ENCODE data around the gene RASSF5. TPM values are rescaled to one million over a fixed set of nuclear protein-coding genes. Genes with fewer than 3 reads are reported as not detected.

RASSF5 gene
- total and polyA plus RNA-seq, 9 of the 15 experiments (the other 6 are each of a cell fraction or from before 2014, with no cell fraction given) = 6.1 to 41.0 (median 25.2) TPM

- TF ChIP-seq, protein P1, sequence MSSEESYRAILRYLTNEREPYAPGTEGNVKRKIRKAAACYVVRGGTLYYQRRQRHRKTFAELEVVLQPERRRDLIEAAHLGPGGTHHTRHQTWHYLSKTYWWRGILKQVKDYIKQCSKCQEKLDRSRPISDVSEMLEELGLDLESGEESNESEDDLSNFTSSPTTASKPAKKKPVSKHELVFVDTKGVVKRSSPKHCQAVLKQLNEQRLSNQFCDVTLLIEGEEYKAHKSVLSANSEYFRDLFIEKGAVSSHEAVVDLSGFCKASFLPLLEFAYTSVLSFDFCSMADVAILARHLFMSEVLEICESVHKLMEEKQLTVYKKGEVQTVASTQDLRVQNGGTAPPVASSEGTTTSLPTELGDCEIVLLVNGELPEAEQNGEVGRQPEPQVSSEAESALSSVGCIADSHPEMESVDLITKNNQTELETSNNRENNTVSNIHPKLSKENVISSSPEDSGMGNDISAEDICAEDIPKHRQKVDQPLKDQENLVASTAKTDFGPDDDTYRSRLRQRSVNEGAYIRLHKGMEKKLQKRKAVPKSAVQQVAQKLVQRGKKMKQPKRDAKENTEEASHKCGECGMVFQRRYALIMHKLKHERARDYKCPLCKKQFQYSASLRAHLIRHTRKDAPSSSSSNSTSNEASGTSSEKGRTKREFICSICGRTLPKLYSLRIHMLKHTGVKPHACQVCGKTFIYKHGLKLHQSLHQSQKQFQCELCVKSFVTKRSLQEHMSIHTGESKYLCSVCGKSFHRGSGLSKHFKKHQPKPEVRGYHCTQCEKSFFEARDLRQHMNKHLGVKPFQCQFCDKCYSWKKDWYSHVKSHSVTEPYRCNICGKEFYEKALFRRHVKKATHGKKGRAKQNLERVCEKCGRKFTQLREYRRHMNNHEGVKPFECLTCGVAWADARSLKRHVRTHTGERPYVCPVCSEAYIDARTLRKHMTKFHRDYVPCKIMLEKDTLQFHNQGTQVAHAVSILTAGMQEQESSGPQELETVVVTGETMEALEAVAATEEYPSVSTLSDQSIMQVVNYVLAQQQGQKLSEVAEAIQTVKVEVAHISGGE (CRISPR knock-in tag; IDR thresholded peaks at IDR 0.05) = peak in 1 of 3 experiments; percentile 21; a peak in 1 of 6 replicates
- TF ChIP-seq HDAC8 (tag; IDR thresholded peaks at IDR 0.05) (no peak), ZNF175 (CRISPR knock-in tag; IDR thresholded peaks at IDR 0.05; ENCODE audit: low read depth) (no peak), ZC3H8 (IDR thresholded peaks at IDR 0.05) (no peak), TFAM (CRISPR knock-in tag; conservative IDR thresholded peaks at IDR 0.05) (no peak), OTX1 (CRISPR knock-in tag; IDR thresholded peaks at IDR 0.05) (no peak), DDX20 (tag; IDR thresholded peaks at IDR 0.05; ENCODE audit: low read depth) (no peak), RAD21 (CRISPR knock-in tag; conservative IDR thresholded peaks at IDR 0.05 in 1 of 2, IDR thresholded peaks at IDR 0.05 in 1 of 2) (peak; percentile 71 to 74), SLC30A9 (CRISPR knock-in tag; IDR thresholded peaks at IDR 0.05) (no peak), PURB (CRISPR knock-in tag; IDR thresholded peaks at IDR 0.05; ENCODE audit: low read depth) (no peak), LARP7 (IDR thresholded peaks at IDR 0.05) (no peak), ZNF384 (IDR thresholded peaks at IDR 0.05; ENCODE audit: low read depth, low read length) (peak; percentile 75), SMC3 (conservative IDR thresholded peaks at IDR 0.05; ENCODE audit: insufficient read depth, low read depth, low read length) (peak; percentile 78), CBX1 (IDR thresholded peaks at IDR 0.05; ENCODE audit: low read depth) (no peak), HNRNPLL (IDR thresholded peaks at IDR 0.05; ENCODE audit: low read depth, low read length, poor library complexity, severe bottlenecking) (no peak), HMG20B (CRISPR knock-in tag; IDR thresholded peaks at IDR 0.05) (no peak), PRPF4 (IDR thresholded peaks at IDR 0.05; ENCODE audit: insufficient read depth, low read depth, low read length, poor library complexity, severe bottlenecking) (no peak), EZH2 (IDR thresholded peaks at IDR 0.05; ENCODE audit: borderline replicate concordance, low read depth, low read length) (no peak), POLR2AphosphoS2 (IDR thresholded peaks at IDR 0.05; ENCODE audit: low read length) (no peak), CC2D1A (IDR thresholded peaks at IDR 0.05) (no peak), SNAPC5 (CRISPR knock-in tag; IDR thresholded peaks at IDR 0.05) (no peak), CHCHD3 (CRISPR knock-in tag; IDR thresholded peaks at IDR 0.05) (no peak)
- TF ChIP-seq, protein P2, sequence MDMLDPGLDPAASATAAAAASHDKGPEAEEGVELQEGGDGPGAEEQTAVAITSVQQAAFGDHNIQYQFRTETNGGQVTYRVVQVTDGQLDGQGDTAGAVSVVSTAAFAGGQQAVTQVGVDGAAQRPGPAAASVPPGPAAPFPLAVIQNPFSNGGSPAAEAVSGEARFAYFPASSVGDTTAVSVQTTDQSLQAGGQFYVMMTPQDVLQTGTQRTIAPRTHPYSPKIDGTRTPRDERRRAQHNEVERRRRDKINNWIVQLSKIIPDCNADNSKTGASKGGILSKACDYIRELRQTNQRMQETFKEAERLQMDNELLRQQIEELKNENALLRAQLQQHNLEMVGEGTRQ (CRISPR knock-in tag; IDR thresholded peaks at IDR 0.05) = no peak
- TF ChIP-seq, protein P3, sequence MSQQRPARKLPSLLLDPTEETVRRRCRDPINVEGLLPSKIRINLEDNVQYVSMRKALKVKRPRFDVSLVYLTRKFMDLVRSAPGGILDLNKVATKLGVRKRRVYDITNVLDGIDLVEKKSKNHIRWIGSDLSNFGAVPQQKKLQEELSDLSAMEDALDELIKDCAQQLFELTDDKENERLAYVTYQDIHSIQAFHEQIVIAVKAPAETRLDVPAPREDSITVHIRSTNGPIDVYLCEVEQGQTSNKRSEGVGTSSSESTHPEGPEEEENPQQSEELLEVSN (IDR thresholded peaks at IDR 0.05; ENCODE audit: borderline replicate concordance in 1 of 2, extremely low read depth in 1 of 2, insufficient read depth in 1 of 2, insufficient read length in 1 of 2, low read depth in 1 of 2, low read length in 1 of 2, poor library complexity in 1 of 2, severe bottlenecking in 1 of 2) = no peak
These were observed 100.9 kb downstream of the RASSF5 start (continued) for GRCh38 chr1:206608108-206608698.

Measured in K562 (cell line).